OCI-LY1 (cell line): ENCODE results near the gene CTXN1.
A peak's percentile ranks its signal among the peaks of the same experiment; 100 is the strongest.

ENCODE experiments used
- H2AFZ ChIP-seq: fragments of 200-600 bp; sonication (generic), shearing (Covaris generic); 2 replicates; pipeline ENCODE4 v1.6.0; 2014; ENCODE audit warnings: antibody characterized with exemption, mild to moderate bottlenecking, low read length
- H3F3A ChIP-seq: fragments of 200-600 bp; sonication (generic), shearing (Covaris generic); 2 replicates; pipeline ENCODE4 v1.6.0; 2014; ENCODE audit warnings: mild to moderate bottlenecking, antibody characterized with exemption, low read length, moderate library complexity; ENCODE audit not compliant: insufficient read depth
- H3K27ac ChIP-seq: fragments of 200-600 bp; sonication (generic); 2 replicates; pipeline ENCODE4 v1.5.1; 2014; ENCODE audit warnings: low read length, mixed run types, mild to moderate bottlenecking, low read depth; ENCODE audit not compliant: poor library complexity, severe bottlenecking
- H3K27me3 ChIP-seq: fragments of 200-600 bp; sonication (generic); 2 replicates; pipeline ENCODE4 v1.6.0; 2014; ENCODE audit warnings: antibody characterized with exemption, mild to moderate bottlenecking, low read length, moderate library complexity; ENCODE audit not compliant: insufficient read depth
- H3K36me3 ChIP-seq: fragments of 200-600 bp; sonication (generic); 2 replicates; pipeline ENCODE4 v1.6.1; 2014; ENCODE audit warnings: mild to moderate bottlenecking, antibody characterized with exemption, low read length, moderate library complexity, mixed read lengths; ENCODE audit not compliant: insufficient read depth
- H3K4me1 ChIP-seq: fragments of 200-600 bp; sonication (generic); 2 replicates; pipeline ENCODE4 v1.5.1; 2014; ENCODE audit warnings: mild to moderate bottlenecking, low read length, moderate library complexity; ENCODE audit not compliant: insufficient read depth, severe bottlenecking
- H3K4me2 ChIP-seq: fragments of 200-600 bp; sonication (generic), shearing (Covaris generic); 2 replicates; pipeline ENCODE4 v1.6.1; 2014; ENCODE audit warnings: low read length
- H3K4me3 ChIP-seq: fragments of 200-600 bp; sonication (generic); 2 replicates; pipeline ENCODE4 v1.5.1; 2014; ENCODE audit warnings: low read length, low read depth, mild to moderate bottlenecking, mixed read lengths; ENCODE audit not compliant: poor library complexity, severe bottlenecking
- H3K79me2 ChIP-seq: fragments of 200-600 bp; shearing (Covaris generic); 2 replicates; pipeline ENCODE4 v1.6.1; 2016; ENCODE audit warnings: mixed run types, low read length, mixed read lengths; ENCODE audit not compliant: insufficient read depth
- H3K9ac ChIP-seq: fragments of 200-600 bp; sonication (generic), shearing (Covaris generic); 2 replicates; pipeline ENCODE4 v1.6.1; 2014; ENCODE audit warnings: mild to moderate bottlenecking, low read length, mixed read lengths
- H3K9me2 ChIP-seq: fragments of 200-600 bp; sonication (generic), shearing (Covaris generic); 2 replicates; pipeline ENCODE4 v1.6.1; 2014; ENCODE audit warnings: low read depth, mild to moderate bottlenecking, low read length, mixed read lengths
- H3K9me3 ChIP-seq: fragments of 200-600 bp; shearing (Covaris generic); 2 replicates; pipeline ENCODE4 v1.6.1; 2014; ENCODE audit warnings: low read length, mixed read lengths
- H4K20me1 ChIP-seq: fragments of 200-600 bp; sonication (generic), shearing (Covaris generic); 2 replicates; pipeline ENCODE4 v1.6.0; 2016; ENCODE audit warnings: mild to moderate bottlenecking, low read length; ENCODE audit not compliant: insufficient read depth
- EZH2 ChIP-seq: fragments of 200-600 bp; sonication (generic), shearing (Covaris generic); IDR thresholded peaks from 2 replicates; pipeline ENCODE4 v1.8.0; 2017; ENCODE audit warnings: borderline replicate concordance, mixed run types, mild to moderate bottlenecking, antibody characterized with exemption, low read length, moderate library complexity, mixed read lengths
- TF ChIP-seq, protein P1 (sequence below): fragments of 200-600 bp; sonication (generic), shearing (Covaris generic); IDR thresholded peaks from 2 replicates; pipeline ENCODE4 v1.5.1; 2017; ENCODE audit warnings: mild to moderate bottlenecking, antibody characterized with exemption, low read length, moderate library complexity, mixed read lengths

CTXN1 gene

DNA sequence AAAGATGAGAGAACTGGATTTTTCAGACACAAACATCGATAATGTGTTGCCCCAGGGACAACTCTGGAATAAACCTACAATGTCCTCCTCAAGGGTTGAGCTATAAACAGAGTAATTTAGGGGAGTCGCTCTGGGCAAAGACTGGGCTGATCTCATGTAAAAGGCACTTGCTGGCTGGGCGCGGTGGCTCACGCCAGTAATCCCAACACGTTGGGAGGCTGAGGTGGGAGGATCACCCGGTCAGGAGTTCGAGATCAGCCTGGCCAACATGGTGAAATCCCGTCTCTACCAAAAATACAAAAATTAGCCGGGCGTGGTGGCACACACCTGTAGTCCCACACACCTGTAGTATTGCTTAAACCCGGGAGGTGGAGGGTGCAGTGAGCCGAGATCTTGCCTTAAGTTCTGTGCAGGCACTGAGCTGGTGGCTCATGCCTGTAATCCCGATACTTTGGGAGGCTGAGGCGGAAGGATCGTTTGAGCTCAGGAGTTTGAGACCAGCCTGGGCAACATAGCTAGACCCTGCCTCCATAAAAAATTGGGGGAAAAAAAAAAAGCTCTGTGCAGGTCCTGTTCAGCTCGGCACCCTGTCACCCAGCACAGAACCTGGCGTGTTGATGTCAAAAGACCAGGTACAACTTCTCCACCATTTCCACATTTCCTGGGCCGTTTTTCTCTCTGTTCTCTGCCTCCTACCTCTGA is 16.1 kb upstream of the CTXN1 start:
- H3K9me3 ChIP-seq: no peaks in the 10 kb centered on the region
- H4K20me1 ChIP-seq: no peaks in the 10 kb centered on the region
- no peaks in the 10 kb centered on the region for H3K27me3 ChIP-seq
- peak overlapping the region; percentile 93; the same call in 1 of the 2 replicates for H3K9ac ChIP-seq
- H3K4me3 ChIP-seq: peak overlapping the region; percentile 88
- H3F3A ChIP-seq: no peaks in the 10 kb centered on the region
- H3K4me2 ChIP-seq: peak overlapping the region; percentile 62
- H3K79me2 ChIP-seq: peaks cover 4% of the 10 kb centered on the region; the same call in 1 of the 2 replicates
- H3K36me3 ChIP-seq: peaks cover 42% of the 10 kb centered on the region
- TF ChIP-seq, protein P1, sequence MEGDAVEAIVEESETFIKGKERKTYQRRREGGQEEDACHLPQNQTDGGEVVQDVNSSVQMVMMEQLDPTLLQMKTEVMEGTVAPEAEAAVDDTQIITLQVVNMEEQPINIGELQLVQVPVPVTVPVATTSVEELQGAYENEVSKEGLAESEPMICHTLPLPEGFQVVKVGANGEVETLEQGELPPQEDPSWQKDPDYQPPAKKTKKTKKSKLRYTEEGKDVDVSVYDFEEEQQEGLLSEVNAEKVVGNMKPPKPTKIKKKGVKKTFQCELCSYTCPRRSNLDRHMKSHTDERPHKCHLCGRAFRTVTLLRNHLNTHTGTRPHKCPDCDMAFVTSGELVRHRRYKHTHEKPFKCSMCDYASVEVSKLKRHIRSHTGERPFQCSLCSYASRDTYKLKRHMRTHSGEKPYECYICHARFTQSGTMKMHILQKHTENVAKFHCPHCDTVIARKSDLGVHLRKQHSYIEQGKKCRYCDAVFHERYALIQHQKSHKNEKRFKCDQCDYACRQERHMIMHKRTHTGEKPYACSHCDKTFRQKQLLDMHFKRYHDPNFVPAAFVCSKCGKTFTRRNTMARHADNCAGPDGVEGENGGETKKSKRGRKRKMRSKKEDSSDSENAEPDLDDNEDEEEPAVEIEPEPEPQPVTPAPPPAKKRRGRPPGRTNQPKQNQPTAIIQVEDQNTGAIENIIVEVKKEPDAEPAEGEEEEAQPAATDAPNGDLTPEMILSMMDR: no peak
- TF ChIP-seq EZH2: no peak
- H2AFZ ChIP-seq: no peak overlapping the region
- H3K27ac ChIP-seq: no peak overlapping the region
- H3K4me1 ChIP-seq: peaks cover 24% of the 10 kb centered on the region
- H3K9me2 ChIP-seq: no peaks in the 10 kb centered on the region

DNA sequence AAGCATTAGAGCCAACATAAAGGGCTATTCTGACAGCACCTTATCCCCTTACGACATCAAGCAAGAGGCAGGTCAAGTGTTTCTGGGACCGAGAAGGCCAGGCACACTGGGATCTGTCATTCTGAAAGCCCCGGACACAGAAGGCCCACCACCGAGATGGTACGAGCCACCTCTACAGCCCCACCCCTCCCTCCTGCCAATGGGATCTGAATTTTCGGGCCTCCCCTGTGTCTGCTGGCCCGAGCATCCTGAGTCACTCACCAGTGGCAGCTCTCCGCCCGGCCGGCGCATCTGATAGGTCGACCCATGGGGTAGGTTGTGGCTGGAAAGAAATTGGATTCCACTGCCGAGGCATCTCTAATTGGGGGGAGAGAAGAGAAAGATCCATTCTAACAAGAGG is 14.9 kb upstream of the CTXN1 start:
- Histone ChIP-seq H3K79me2 (peaks cover 4% of the 10 kb centered on the region; the same call in 1 of the 2 replicates), H3K4me2 (no peak overlapping the region), H3K9me3 (no peaks in the 10 kb centered on the region)

GRCh38 chr19:7934766-7935165 is 8.8 kb upstream of the CTXN1 start:
- no peak overlapping the region for H2AFZ ChIP-seq
- no peak overlapping the region for H3K4me3 ChIP-seq
- no peak overlapping the region for H3K27ac ChIP-seq
- H3F3A ChIP-seq: no peaks in the 10 kb centered on the region
- no peaks in the 10 kb centered on the region for H3K9me2 ChIP-seq
- H3K9ac ChIP-seq: no peak overlapping the region
- H3K4me2 ChIP-seq: no peak overlapping the region
- H4K20me1 ChIP-seq: no peaks in the 10 kb centered on the region
- no peak for TF ChIP-seq EZH2
- TF ChIP-seq, protein P1: no peak
- no peaks in the 10 kb centered on the region for H3K27me3 ChIP-seq
- H3K79me2 ChIP-seq: no peaks in the 10 kb centered on the region
- no peaks in the 10 kb centered on the region for H3K4me1 ChIP-seq
- H3K36me3 ChIP-seq: peaks cover 88% of the 10 kb centered on the region
- H3K9me3 ChIP-seq: no peaks in the 10 kb centered on the region

More for the DNA sequence above, 14.9 kb upstream of the CTXN1 start:
- no peaks in the 10 kb centered on the region for H3K9me2 ChIP-seq
- H3K4me3 ChIP-seq: no peak overlapping the region
- no peaks in the 10 kb centered on the region for H4K20me1 ChIP-seq
- H3F3A ChIP-seq: no peaks in the 10 kb centered on the region
- no peak overlapping the region for H3K9ac ChIP-seq
- TF ChIP-seq, protein P1: no peak
- no peak for TF ChIP-seq EZH2
- H3K27me3 ChIP-seq: no peaks in the 10 kb centered on the region
- H2AFZ ChIP-seq: no peak overlapping the region
- H3K4me1 ChIP-seq: peaks cover 24% of the 10 kb centered on the region
- H3K36me3 ChIP-seq: peaks cover 54% of the 10 kb centered on the region
- H3K27ac ChIP-seq: no peak overlapping the region
